Osteocyte (in vitro differentiated cells): ENCODE results near the gene ZNF324B. TPM values are rescaled to one million over a fixed set of nuclear protein-coding genes. Genes with fewer than 3 reads are reported as not detected.
A peak's percentile ranks its signal among the peaks of the same experiment; 100 is the strongest.

Experiments used
- DNase-seq: peaks from one replicate; pipeline ENCODE4 v3.0.0; 2021; ENCODE audit warnings: mixed read lengths; ENCODE audit not compliant: unreplicated experiment; ENCODE audit errors: extremely low spot score
- H3K27ac Mint-ChIP-seq: one replicate; pipeline ENCODE4 v1.8.0; 2021; ENCODE audit warnings: mild to moderate bottlenecking, mixed read lengths; ENCODE audit not compliant: unreplicated experiment
- H3K27me3 Mint-ChIP-seq: one replicate; pipeline ENCODE4 v1.8.0; 2021; ENCODE audit warnings: mixed read lengths; ENCODE audit not compliant: unreplicated experiment
- H3K36me3 Mint-ChIP-seq: one replicate; pipeline ENCODE4 v1.8.0; 2021; ENCODE audit warnings: mixed read lengths; ENCODE audit not compliant: unreplicated experiment
- H3K4me1 Mint-ChIP-seq: one replicate; pipeline ENCODE4 v1.8.0; 2021; ENCODE audit warnings: mixed read lengths; ENCODE audit not compliant: unreplicated experiment
- H3K4me3 Mint-ChIP-seq: one replicate; pipeline ENCODE4 v1.8.0; 2021; ENCODE audit warnings: mild to moderate bottlenecking, moderate library complexity, mixed read lengths; ENCODE audit not compliant: unreplicated experiment
- H3K9me3 Mint-ChIP-seq: one replicate; pipeline ENCODE4 v1.8.0; 2021; ENCODE audit warnings: mixed read lengths; ENCODE audit not compliant: unreplicated experiment
- total RNA-seq: library from RNA; stranded (reverse); gene quantifications from 2 replicates; pipeline ENCODE4 v1.2.1, GENCODE V29; 2021
- TF ChIP-seq, protein P1 (sequence below): fragments of 200-600 bp; sonication (generic); IDR thresholded peaks from 2 replicates; pipeline ENCODE4 v1.5.0; 2021; ENCODE audit warnings: antibody characterized with exemption, mild to moderate bottlenecking, moderate library complexity

Gene ZNF324B
- total RNA-seq, 1 donor from 2014 or later, result 7.4 TPM

DNA sequence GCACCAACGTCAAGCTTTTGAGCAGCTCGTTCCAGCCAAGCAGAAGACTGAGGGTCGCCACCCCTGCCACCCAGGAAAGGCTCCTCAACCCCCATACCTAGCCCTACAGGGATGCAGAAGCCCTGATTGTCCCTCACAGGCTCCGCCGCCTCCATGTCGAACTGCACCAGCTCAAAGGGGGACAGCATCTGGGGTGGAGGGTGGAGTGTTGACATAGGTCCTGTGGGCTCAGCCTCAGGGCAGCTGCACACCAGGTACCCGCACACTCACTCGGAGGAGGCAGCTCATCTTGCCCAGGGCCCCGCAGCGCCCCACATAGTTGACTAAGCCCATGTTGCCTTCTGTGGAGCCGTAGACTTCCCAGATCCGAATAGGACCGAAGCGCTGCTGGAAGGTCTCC, 48.8 kb downstream of the ZNF324B start:
- Mint-ChIP-seq H3K4me1 (peaks cover 14% of the 10 kb centered on the region), H3K4me3 (peak overlapping the region; percentile 86), H3K27ac (peak overlapping the region; percentile 94), H3K27me3 (no peaks in the 10 kb centered on the region), H3K36me3 (no peaks in the 10 kb centered on the region), H3K9me3 (no peaks in the 10 kb centered on the region)
- TF ChIP-seq, protein P1, sequence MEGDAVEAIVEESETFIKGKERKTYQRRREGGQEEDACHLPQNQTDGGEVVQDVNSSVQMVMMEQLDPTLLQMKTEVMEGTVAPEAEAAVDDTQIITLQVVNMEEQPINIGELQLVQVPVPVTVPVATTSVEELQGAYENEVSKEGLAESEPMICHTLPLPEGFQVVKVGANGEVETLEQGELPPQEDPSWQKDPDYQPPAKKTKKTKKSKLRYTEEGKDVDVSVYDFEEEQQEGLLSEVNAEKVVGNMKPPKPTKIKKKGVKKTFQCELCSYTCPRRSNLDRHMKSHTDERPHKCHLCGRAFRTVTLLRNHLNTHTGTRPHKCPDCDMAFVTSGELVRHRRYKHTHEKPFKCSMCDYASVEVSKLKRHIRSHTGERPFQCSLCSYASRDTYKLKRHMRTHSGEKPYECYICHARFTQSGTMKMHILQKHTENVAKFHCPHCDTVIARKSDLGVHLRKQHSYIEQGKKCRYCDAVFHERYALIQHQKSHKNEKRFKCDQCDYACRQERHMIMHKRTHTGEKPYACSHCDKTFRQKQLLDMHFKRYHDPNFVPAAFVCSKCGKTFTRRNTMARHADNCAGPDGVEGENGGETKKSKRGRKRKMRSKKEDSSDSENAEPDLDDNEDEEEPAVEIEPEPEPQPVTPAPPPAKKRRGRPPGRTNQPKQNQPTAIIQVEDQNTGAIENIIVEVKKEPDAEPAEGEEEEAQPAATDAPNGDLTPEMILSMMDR, result no peak
- DNase-seq, result no peak

Other genes with a start within 250 kb of the ZNF324B start
- 25.2 and 25.7 TPM in 2 replicates for gene ZNF544, start 222.7 kb upstream of the ZNF324B start, total RNA-seq
- gene ZNF8, start 172.7 kb upstream of the ZNF324B start, total RNA-seq, result 10.7 and 10.9 TPM in 2 replicates
- 28.7 and 36.2 TPM in 2 replicates for gene ERVK3-1, start 146.2 kb upstream of the ZNF324B start, total RNA-seq
- 3.7 and 4.1 TPM in 2 replicates for gene ZSCAN22, start 124.6 kb upstream of the ZNF324B start, total RNA-seq
- gene A1BG, start 98.1 kb upstream of the ZNF324B start, total RNA-seq, result 39.8 and 40.0 TPM in 2 replicates
- gene ZNF497, start 88.9 kb upstream of the ZNF324B start, total RNA-seq, result 1.4 and 2.7 TPM in 2 replicates
- gene ZNF837, start 70.6 kb upstream of the ZNF324B start, total RNA-seq, result 2.5 and 3.0 TPM in 2 replicates
- gene RPS5, start 64.4 kb upstream of the ZNF324B start, total RNA-seq, result 933 and 942 TPM in 2 replicates
- gene RNF225, start 56.0 kb upstream of the ZNF324B start, total RNA-seq, result not detected in 2 replicates
- 11.8 and 12.1 TPM in 2 replicates for gene ZNF584, start 43.0 kb upstream of the ZNF324B start, total RNA-seq
- 0.71 and 1.2 TPM in 2 replicates for gene ZNF132, start 11.5 kb upstream of the ZNF324B start, total RNA-seq
- gene ZNF324, start 15.5 kb downstream of the ZNF324B start, total RNA-seq, result 12.9 and 14.8 TPM in 2 replicates
- 15.5 and 15.9 TPM in 2 replicates for gene ZNF446, start 24.7 kb downstream of the ZNF324B start, total RNA-seq
- 7.5 and 8.8 TPM in 2 replicates for gene SLC27A5, start 60.4 kb downstream of the ZNF324B start, total RNA-seq
- 16.7 and 17.2 TPM in 2 replicates for gene ZBTB45, start 68.2 kb downstream of the ZNF324B start, total RNA-seq
- 333 and 354 TPM in 2 replicates for gene TRIM28, start 92.4 kb downstream of the ZNF324B start, total RNA-seq
- 130 and 132 TPM in 2 replicates for gene CHMP2A, start 103.5 kb downstream of the ZNF324B start, total RNA-seq
- gene UBE2M, start 107.0 kb downstream of the ZNF324B start, total RNA-seq, result 76.2 and 78.3 TPM in 2 replicates
- 25.3 and 30.9 TPM in 2 replicates for gene MZF1, start 121.7 kb downstream of the ZNF324B start, total RNA-seq